HG03354 (cell line): ENCODE results near the gene AKR1C2.
A peak's percentile ranks its signal among the peaks of the same experiment; 100 is the strongest.
"Not testable (repeated sequence)": the region's sequence is repeated elsewhere in the genome, so short reads cannot be mapped to it uniquely, and the experiment has no call there.

Experiments
- ATAC-seq: cut with Tn5 transposase; IDR thresholded peaks from one replicate; pipeline ENCODE4 v1.9.1; 2021; ENCODE audit warnings: mild to moderate bottlenecking; ENCODE audit not compliant: unreplicated experiment, poor library complexity, severe bottlenecking

AKR1C2 gene

DNA sequence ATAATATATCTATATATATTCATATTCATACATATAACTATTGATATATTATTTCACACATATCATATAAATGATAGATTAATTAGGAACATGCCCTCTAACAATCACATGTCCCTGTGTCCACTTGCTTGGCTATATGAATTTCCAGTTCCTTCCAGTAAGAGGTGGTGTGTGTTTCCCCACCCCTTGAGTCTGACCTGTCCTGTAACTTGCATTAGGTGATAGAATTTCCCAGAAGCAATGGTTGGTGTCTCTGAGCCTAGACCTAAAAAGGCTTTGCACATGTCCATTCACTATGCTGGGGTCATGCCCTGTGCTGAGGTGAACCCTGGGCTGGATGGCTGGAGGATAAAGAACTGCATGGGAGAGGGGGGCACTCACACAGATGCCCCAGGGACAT lies 9.4 kb downstream of the AKR1C2 start:
- ATAC-seq, result not testable (repeated sequence)

DNA sequence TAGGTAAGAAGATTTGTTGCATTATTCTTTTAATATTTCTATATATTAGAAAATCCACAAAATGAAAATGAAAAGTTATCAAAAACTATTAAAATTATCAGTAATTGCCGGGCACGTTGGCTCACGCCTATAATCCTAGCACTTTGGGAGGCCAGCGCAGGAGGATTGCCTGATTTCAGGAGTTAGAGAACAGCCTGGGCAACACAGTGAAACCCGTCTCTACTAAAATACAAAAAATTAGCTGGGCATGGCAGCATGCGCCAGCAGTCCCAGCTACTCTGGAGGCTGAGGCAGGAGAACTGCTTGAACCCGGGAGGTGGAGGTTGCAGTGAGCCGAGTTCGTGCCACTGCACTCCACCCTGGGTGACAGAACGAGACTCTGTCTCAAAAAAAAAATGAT lies 11.1 kb downstream of the AKR1C2 start:
- not testable (repeated sequence) for ATAC-seq

DNA sequence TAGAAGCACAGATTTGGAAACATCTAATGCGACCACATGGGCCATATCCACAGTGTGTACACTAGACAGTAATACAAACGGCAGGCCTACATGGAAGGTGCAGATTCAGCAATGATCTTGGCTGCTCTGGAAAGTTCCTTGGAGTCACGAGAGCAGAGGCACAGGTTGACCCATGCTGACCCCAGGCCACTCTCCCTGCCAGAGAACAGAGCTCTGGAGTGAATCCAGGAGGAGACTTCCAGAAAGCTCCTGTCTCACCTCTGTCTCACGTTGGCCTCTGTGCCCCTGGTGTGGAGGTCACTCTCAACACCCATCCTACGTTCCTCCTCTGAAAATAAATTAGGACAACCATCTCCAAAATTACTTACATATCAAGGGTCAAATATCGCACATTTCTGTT lies 12.2 kb downstream of the AKR1C2 start:
- not testable (repeated sequence) for ATAC-seq

DNA sequence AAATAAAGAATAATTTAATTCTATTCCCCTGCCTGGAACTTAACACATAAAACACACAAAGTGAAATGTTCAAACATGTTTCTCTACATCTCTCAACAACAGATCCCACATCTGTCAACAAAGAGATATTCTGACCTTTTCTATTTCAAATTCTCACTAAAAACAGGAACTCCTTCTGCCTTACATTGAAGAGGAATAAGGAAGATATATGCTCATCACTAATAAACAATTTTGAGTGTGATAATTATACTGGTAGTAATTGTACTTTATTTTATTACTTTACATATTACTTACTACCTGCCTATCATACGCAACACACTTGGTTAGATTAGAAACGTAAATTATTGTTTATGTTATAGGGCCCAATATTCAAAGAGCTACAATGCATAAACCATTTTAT lies 13.4 kb downstream of the AKR1C2 start:
- no peak for ATAC-seq

DNA sequence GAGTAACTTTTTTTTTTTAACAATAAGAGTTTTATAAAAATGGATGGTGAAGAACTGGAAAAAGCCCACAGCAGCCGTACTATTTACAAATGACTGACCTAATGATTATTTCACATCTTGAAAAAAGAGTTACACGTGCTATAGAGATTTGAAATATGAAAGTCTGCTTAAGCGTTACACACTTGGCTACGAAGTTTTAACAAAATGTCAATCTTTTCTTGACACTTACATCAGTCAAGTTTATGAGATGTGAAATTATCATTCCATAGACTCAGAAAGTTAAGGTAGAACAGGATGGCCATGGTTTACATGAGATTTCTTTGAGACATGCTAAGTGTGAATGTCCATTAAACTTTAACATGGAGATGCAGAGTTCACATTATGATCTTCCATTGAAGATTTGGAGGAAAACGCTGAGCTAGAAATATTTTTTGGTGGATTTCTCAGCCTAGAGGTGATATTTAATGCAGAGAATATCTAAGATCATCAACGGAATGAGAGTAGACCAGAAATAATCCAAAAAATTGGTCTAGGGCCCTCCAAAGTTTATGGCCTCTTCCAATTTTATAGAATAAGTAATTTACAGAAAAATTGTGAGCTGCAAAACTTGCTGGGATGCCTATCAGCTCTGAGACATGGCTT lies 15.5 kb downstream of the AKR1C2 start:
- ATAC-seq, result not testable (repeated sequence)

DNA sequence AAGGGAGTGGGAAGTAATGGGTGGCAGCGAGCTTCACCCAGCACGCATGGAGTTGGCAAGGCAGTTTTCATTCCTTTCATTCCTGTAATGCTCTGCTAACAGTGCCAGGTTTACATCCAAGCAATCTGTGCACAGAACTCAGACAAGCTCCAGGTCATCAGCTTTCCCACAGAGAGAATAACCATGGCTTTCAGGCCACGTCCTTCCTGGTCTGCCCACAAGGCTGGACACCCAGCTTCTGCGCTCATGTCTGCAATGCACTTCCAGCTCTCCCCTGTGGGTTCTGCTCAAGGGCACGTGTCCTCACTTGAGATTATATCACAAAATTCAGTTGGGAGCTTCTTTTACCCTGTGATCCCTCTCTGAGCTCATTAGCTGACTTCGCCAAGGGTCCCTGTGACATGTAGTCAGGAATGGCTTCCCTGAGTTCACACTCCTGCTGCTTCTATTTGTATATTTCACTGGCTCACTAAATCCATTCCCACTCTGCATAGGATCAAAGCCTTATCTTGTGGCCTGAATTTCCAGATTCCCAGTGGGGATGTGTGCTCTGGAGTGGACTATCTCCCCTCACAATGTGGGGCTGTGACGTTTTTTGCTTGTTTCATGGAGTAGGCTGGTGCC lies 18.6 kb downstream of the AKR1C2 start:
- no peak for ATAC-seq

DNA sequence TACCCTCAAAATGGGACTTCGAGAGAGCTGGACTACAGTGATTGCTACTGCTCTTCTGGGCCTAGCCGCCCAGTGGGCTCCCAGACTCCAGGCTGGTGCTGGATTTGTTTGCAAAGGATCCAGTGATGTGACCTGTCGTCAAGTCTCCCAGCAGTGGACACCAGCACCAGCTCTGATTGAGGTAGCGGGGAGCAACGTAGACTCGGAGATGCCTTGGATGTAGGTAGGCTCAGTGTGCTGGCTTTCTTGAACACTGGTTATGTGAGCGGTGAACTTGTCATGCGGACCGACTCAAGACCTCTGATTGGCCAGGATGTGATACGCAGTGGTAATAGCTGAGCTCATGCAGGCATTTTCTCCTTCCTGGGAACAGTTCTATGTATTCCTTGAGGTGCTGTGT lies 19.4 kb downstream of the AKR1C2 start:
- no peak for ATAC-seq

DNA sequence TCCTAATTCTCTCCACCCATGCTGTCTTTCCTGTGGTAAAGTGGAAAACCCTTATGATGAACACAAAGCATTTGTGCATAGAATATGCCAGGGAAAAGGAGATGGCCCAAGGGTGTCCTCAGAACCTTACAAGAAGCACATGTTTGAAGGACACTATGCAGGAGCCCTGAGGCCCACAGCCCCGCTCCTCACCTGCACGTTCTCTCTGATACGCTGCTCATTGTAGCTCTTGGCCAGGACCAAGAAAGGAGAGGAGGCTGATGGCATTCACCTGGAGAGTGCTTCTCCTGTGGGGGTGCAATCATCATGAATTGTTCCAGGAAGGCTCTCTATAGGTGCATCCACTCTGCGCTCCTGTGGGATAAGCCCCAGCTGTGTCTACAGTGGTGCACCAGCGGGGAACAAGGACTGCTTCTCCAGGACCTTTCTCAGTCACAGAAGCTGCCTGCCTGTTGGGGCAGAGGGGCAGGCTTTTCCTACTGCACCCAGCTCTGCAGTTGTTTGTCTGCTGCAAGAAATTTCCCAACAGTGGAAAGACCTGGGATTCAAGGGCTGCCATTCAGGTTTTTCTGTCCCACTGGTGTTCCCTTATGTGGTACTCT lies 19.9 kb downstream of the AKR1C2 start:
- ATAC-seq, result no peak

DNA sequence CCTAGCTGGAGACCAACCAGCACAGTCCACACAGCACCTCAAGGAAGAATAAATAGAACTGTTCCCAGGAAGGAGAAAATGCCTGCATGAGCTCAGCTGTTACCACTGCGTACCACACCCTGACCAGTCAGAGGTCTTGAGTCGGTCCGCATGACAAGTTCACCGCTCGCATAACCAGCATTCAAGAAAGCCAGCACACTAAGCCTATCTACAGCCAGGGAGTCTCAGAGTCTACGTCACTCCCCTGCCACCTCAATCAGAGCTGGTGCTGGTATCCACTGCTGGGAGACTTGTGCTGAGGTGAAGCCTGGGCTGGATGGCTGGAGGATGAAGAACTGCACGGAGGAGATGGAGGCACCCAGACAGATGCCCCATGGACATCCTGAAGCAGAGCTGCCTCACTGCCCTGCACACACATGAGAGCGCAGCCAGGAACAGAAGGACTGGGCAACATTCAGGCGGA lies 20.9 kb downstream of the AKR1C2 start:
- no peak for ATAC-seq

DNA sequence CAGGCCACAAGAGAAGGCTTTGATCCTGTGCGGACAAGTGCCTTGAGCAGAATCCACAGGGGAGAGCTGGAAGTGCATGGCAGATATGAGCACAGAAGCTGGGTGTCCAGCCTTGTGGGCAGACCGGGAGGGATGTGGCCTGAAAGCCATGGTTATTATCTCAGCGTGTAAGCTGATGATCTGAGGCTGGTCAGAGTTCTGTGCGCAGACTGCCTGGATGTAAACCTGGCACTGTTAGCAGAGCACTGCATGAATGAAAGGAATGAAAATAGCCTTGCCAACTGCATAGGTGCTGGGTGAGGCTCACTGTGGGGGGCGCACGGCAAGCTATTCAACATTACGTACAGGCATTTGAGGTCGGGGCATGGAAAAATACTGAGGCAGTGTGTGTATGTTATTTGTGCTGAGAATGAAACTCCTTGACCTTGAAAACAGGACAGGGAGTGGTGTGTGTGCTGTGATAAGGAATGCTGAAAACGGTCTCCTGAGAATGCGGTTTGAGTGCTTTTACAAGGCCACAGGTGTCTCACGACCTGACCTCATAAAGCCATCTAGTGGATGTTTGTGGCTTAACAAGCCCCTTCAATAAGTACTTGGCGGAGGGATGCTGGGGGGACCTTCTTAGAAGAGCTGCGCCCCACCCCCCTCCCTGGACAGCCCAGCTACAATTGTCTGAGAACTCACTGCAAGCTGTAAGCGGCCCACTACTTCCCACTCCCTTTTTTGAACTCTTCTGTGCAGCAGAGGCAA lies 21.8 kb downstream of the AKR1C2 start:
- ATAC-seq, result peak; percentile 58

DNA sequence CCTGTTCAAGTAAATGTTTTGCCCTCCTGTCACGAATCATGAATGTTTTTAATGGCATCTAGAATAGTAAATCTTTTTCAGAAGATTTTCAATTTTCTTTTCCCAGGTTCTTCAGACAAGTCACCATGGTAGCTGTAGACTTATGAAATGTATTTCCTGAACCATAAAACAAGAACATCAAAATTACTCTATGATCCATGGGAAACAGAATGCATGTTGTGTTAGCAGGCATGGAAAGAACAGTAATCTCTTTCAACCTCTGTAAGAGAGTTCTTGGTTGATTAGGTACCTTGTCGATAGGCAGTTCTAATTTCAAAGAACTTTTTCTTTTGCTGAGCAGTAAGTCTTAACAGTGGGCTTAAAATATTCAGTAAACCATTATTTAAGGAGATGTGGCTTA lies 22.9 kb downstream of the AKR1C2 start:
- no peak for ATAC-seq

DNA sequence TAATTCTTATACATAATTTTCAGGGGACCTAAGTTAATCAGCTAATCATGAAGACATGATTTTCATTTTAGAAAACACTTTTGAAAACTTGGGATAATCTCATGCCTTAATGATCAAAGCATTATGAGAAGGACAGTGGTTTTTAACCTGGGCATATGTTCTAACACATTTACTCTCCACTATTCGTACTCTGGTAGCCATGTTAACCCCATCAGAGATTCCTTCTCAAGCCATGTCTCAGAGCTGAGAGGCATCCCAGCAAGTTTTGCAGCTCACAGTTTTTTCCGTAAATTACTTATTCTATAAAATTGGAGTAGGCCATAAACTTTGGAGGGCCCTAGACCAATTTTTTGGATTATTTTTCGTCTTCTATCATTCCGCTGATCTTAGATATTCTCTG lies 24.8 kb downstream of the AKR1C2 start:
- no peak for ATAC-seq

DNA sequence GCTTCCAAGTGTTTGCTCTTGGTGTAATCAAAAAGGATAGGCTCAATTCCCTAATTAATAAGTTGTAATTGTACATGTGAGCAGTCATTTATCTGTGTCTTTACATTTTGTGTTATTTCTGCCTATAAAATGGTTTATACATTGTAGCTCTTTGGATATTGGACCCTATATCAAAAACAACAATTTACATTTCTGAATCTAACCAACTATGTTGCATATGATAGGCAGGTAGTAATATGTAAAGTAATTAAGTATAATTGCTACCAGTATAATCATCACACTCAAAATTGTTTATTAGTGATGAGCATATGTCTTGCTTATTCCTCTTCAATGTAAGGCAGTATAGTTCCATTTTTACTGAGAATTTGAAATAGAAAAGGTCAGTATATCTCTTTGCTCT lies 26.6 kb downstream of the AKR1C2 start:
- ATAC-seq, result no peak

DNA sequence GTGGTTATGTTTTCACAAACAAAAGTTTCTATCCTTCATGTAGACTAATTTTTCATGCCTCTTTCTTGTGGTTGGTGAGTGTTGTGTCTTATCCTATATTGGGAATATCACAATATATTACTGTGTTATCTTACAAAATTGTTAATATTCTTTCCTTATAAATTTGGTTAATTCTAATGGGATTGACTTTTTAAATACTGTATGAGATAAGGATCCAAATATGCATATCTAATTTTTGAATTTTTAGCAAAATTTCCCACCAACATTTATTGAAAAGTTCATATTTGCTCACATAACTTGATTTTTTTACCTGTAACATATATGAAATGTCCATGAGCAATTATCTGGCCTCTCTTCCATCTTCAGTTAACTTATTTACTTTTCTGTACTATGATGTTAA lies 29.3 kb downstream of the AKR1C2 start:
- ATAC-seq, result not testable (repeated sequence)

DNA sequence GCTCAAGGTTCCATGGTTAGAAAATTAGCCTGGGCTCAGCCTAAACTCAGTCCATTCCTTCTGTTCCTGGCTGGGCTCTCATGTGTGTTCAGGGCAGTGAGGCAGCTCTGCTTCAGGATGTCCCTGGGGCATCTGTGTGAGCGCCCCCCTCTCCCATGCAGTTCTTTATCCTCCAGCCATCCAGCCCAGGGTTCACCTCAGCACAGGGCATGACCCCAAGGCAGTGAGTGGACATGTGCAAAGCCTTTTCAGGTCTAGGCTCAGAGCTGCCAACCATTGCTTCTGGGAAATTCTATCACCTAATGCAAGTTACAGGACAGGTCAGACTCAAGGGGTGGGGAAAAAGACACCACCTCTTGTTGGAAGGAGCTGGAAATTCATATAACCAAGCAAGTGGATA lies 30.4 kb downstream of the AKR1C2 start:
- ATAC-seq, result not testable (repeated sequence)

DNA sequence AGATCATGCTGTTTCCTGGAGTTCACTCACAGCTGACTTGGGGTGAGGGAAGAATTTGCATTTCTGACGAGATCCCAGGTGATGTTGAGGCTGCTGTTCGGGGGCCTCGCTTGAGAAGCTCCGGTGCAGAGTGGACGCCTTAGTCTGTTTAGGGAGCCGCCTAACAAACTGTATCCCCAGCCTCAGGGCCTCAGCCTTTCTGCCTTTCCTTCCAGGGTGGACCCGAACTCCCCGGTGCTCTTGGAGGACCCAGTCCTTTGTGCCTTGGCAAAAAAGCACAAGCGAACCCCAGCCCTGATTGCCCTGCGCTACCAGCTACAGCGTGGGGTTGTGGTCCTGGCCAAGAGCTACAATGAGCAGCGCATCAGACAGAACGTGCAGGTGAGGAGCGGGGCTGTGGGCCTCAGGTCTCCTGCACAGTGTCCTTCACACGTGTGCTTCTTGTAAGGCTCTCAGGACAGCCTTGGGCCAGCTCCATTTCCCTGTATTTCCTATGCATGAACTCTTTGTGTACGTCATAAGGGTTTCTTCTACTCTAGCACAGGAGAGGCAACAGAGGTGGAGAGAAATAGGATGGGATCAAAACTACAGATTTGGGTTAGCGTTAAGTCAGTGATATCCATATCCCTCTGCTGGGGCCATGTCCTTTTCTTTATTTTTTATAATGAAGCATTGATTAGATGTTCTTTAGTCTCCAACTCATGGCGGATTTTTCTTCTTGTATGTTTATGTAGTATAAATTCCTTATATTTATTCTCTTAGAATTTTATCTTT lies 31.1 kb downstream of the AKR1C2 start:
- ATAC-seq, result not testable (repeated sequence)

DNA sequence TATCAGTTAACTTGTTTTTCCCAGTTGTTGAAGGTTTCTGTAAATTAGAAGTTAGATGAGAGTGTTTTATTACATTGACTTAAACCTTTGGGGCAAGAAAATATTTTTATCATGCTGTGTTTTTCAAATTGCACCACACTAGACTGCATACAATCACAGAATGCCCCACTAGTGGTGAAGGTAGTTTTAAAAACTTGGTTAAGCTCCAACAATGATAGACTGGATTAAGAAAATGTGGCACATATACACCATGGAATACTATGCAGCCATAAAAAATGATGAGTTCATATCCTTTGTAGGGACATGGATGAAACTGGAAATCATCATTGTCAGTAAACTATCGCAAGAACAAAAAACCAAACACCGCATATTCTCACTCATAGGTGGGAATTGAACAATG lies 33.3 kb downstream of the AKR1C2 start:
- not testable (repeated sequence) for ATAC-seq

DNA sequence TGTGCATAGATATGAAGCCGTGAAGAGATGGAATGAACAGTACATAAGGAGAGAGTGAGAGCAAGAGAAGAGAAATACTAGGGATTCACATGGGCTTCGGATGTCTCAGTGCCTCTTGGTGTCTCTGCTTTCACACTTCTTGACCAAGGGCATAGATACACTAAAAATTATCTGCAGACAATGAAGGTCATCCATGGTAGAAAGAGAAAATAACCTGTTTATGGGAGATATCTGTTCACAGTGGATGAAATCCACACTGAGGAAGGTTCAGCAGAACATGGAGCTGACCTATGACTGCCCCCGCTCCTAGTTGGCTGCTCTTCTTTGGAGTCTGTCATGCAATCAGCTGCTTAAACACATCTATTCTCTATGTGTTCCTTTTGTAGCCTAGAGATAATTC lies 34.4 kb downstream of the AKR1C2 start:
- ATAC-seq, result not testable (repeated sequence)

DNA sequence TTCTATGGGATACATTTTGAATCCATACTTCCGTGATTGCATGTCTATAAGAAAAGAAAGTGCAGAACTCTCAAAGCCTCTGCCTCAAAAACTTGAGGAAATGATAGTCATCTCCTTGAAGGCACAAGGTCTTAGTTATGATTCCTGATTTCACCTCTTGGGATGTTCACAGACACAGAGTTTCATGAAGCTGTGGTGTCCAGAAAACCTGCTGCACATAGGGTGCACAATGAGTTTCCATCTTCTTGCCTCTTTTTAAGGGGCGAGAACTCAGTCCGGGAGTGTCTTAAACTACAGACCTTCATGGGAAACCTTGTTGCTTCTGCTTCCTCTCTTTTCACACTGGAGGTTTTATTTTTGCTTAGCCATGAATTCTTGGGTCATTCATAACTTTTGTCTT lies 36.5 kb downstream of the AKR1C2 start:
- ATAC-seq, result not testable (repeated sequence)

DNA sequence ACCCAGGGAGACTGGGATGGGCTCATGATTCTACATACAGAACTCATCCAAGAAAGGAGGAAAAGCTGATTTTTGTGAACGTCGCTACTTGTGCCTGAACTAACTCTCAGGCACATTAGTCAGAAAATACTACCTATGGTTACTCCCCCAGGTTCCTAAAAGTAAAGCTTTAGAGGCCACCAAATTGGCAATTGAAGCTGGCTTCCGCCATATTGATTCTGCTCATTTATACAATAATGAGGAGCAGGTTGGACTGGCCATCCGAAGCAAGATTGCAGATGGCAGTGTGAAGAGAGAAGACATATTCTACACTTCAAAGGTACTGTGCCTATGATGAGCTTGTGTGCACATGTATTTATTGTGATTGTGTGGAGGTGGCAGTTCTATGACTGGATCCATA lies 37.9 kb downstream of the AKR1C2 start:
- ATAC-seq, result not testable (repeated sequence)
